GM18505 (cell line): Measurements from ENCODE around the gene MAP1LC3B.
"Not testable (repeated sequence)": the region's sequence is repeated elsewhere in the genome, so short reads cannot be mapped to it uniquely, and the experiment has no call there.

Source experiments
- ATAC-seq: cut with Tn5 transposase; IDR thresholded peaks from one replicate; pipeline ENCODE4 v1.9.1; 2021; ENCODE audit not compliant: unreplicated experiment
- POLR2A ChIP-seq: IDR thresholded peaks from 4 replicates; pipeline ENCODE4 v1.6.1; 2011; ENCODE audit warnings: borderline replicate concordance; ENCODE audit not compliant: insufficient read depth, insufficient read length; ENCODE audit errors: extremely low read depth

The MAP1LC3B gene

GRCh38 chr16:87380403-87380802, 11.7 kb upstream of the MAP1LC3B start:
- no peak for ATAC-seq
- TF ChIP-seq POLR2A: no peak

GRCh38 chr16:87380881-87381280, 11.3 kb upstream of the MAP1LC3B start:
- no peak for ATAC-seq
- no peak for TF ChIP-seq POLR2A

- no peak for ATAC-seq
- TF ChIP-seq POLR2A: no peak
Measured at GRCh38 chr16:87382023-87382785, 9.9 kb upstream of the MAP1LC3B start.

GRCh38 chr16:87383505-87384161, 8.5 kb upstream of the MAP1LC3B start, which contains the start of gene FBXO31:
TSS of gene FBXO31 (minus strand) at chr16:87383776. CDS start at chr16:87383744, 32 bp downstream.
- TF ChIP-seq POLR2A: peak; percentile 80
- ATAC-seq: peak; percentile 46

GRCh38 chr16:87384162-87384874, 7.8 kb upstream of the MAP1LC3B start:
- peak; percentile 1 for TF ChIP-seq POLR2A
- ATAC-seq: peak; percentile 9

GRCh38 chr16:87384875-87385167, 7.3 kb upstream of the MAP1LC3B start:
- ATAC-seq: not testable (repeated sequence)

- ATAC-seq: peak; percentile 33
- peak; percentile 37 for TF ChIP-seq POLR2A
Measured at GRCh38 chr16:87387942-87388817, 4.0 kb upstream of the MAP1LC3B start.

- no peak for ATAC-seq
- no peak for TF ChIP-seq POLR2A
Measured at GRCh38 chr16:87388818-87389134, 3.4 kb upstream of the MAP1LC3B start.

GRCh38 chr16:87389245-87389644, 2.9 kb upstream of the MAP1LC3B start:
- no peak for ATAC-seq
- TF ChIP-seq POLR2A: no peak

GRCh38 chr16:87389914-87390313, 2.2 kb upstream of the MAP1LC3B start:
- not testable (repeated sequence) for ATAC-seq

GRCh38 chr16:87390641-87391323, 1.4 kb upstream of the MAP1LC3B start:
- no peak for TF ChIP-seq POLR2A
- no peak for ATAC-seq

GRCh38 chr16:87391324-87391949, 699 bp upstream of the MAP1LC3B start:
- peak; percentile 0 for TF ChIP-seq POLR2A
- no peak for ATAC-seq
